Right lobe of liver (tissue), 4 donors: ENCODE results near the gene ILK.

Source experiments
- CTCF ChIP-seq, 4 donors: fragments of 200-600 bp in 3 of 4; fragments of 450-650 bp in 1 of 4; IDR thresholded peaks; one replicate each; pipeline versions ENCODE4 v1.5.1 to v1.8.0; 2016 to 2022; ENCODE audit warnings: antibody characterized with exemption in 4 of 4, mild to moderate bottlenecking in 2 of 4
- POLR2A ChIP-seq: fragments of 450-650 bp; IDR thresholded peaks from one replicate; pipeline ENCODE4 v1.6.1; 2017; ENCODE audit warnings: antibody characterized with exemption, mild to moderate bottlenecking
- donor health status: DM: no; HTN: no; CAD: no.
- donor health status: DM: no; HTN: no; CAD: no.
- donor health status: DM: no; HTN: yes; CAD: no.

- no peak for TF ChIP-seq CTCF (IDR thresholded peaks at IDR 0.05)
- no peak for TF ChIP-seq POLR2A
Measured at GRCh38 chr11:6653656-6654055, 50.1 kb downstream of the ILK start.
